Mesendoderm (in vitro differentiated cells): ENCODE results near the gene GRB2.
"Not testable (repeated sequence)": the region's sequence is repeated elsewhere in the genome, so short reads cannot be mapped to it uniquely, and the experiment has no call there.

Experiments used
- DNase-seq: peaks from one replicate; pipeline ENCODE4 v3.0.0; 2013
- H2AK5ac ChIP-seq: 2 replicates; pipeline ENCODE4 v1.6.1; 2013; ENCODE audit warnings: low read length, inconsistent platforms
- H2BK120ac ChIP-seq: 2 replicates; pipeline ENCODE4 v1.6.1; 2013; ENCODE audit warnings: low read depth, mild to moderate bottlenecking, low read length, moderate library complexity, mixed read lengths
- H2BK15ac ChIP-seq: replicated peaks from 2 replicates; pipeline ENCODE4 v1.6.1; 2013; ENCODE audit warnings: low read depth, mild to moderate bottlenecking, moderate library complexity
- H2BK5ac ChIP-seq: 2 replicates; pipeline ENCODE4 v1.6.1; 2013; ENCODE audit warnings: low read length, inconsistent platforms
- H3K18ac ChIP-seq: 2 replicates; pipeline ENCODE4 v1.6.1; 2013; ENCODE audit warnings: mild to moderate bottlenecking, low read length, mixed read lengths
- H3K23ac ChIP-seq: one replicate; pipeline ENCODE4 v1.6.1; 2013; ENCODE audit warnings: low read length
- H3K27ac ChIP-seq: 2 replicates; pipeline ENCODE4 v1.5.1; 2013; ENCODE audit warnings: low read depth, mild to moderate bottlenecking, inconsistent platforms, low read length, moderate library complexity
- H3K27me3 ChIP-seq: 2 replicates; pipeline ENCODE4 v1.6.1; 2013; ENCODE audit warnings: low read length, control low read depth, mild to moderate bottlenecking, inconsistent platforms; ENCODE audit not compliant: insufficient read depth, poor library complexity
- H3K36me3 ChIP-seq: 2 replicates; pipeline ENCODE4 v1.6.1; 2013; ENCODE audit warnings: low read length, inconsistent platforms; ENCODE audit not compliant: control insufficient read depth, insufficient read depth
- H3K4ac ChIP-seq: one replicate; pipeline ENCODE4 v1.6.1; 2013; ENCODE audit warnings: low read depth, mild to moderate bottlenecking, low read length, moderate library complexity
- H3K4me1 ChIP-seq: 2 replicates; pipeline ENCODE4 v1.6.1; 2013; ENCODE audit warnings: low read depth, low read length, inconsistent platforms; ENCODE audit not compliant: control insufficient read depth
- H3K4me2 ChIP-seq: 2 replicates; pipeline ENCODE4 v1.6.1; 2013; ENCODE audit warnings: low read length
- H3K4me3 ChIP-seq: 2 replicates; pipeline ENCODE4 v1.5.1; 2013; ENCODE audit warnings: mild to moderate bottlenecking, low read length
- H3K56ac ChIP-seq: one replicate; pipeline ENCODE4 v1.6.1; 2013; ENCODE audit warnings: low read length
- H3K79me1 ChIP-seq: 2 replicates; pipeline ENCODE4 v1.6.1; 2013; ENCODE audit warnings: low read length, inconsistent platforms
- H3K79me2 ChIP-seq: 2 replicates; pipeline ENCODE4 v1.6.1; 2013; ENCODE audit warnings: mild to moderate bottlenecking, low read length; ENCODE audit not compliant: control insufficient read depth, insufficient read depth
- H3K9ac ChIP-seq: 2 replicates; pipeline ENCODE4 v1.6.1; 2013; ENCODE audit warnings: low read length, inconsistent platforms
- H4K5ac ChIP-seq: one replicate; pipeline ENCODE4 v1.6.1; 2013; ENCODE audit warnings: low read length
- H4K8ac ChIP-seq: one replicate; pipeline ENCODE4 v1.6.1; 2013; ENCODE audit warnings: low read depth, mild to moderate bottlenecking, control low read depth, low read length, moderate library complexity
- WGBS: extraction: QIAGEN DNeasy Blood & Tissue Kit; methylation state at CpG from one replicate; pipeline ENCODE4 v1.1.7; 2013; ENCODE audit warnings: low lambda C conversion rate, missing lambda C conversion rate; ENCODE audit not compliant: insufficient coverage; ENCODE audit errors: extremely low coverage; 5-methylcytosine and 5-hydroxymethylcytosine counted together

The GRB2 gene

GRCh38 chr17:75289115-75289831 lies 116.2 kb downstream of the GRB2 start, which contains the start of gene SLC25A19:
SLC25A19 (minus strand) TSS chr17:75289433; CDS start chr17:75286764, 2,669 bp downstream.
- H3K36me3 ChIP-seq: no peaks in the 10 kb centered on the region
- peak within 1 kb of the TSS; percentile 90 for H3K4me2 ChIP-seq
- no peak within 1 kb of the TSS for H2BK5ac ChIP-seq
- peak within 1 kb of the TSS; percentile 86 for H3K56ac ChIP-seq
- H3K4me1 ChIP-seq: no peaks in the 10 kb centered on the region
- H3K23ac ChIP-seq: no peak within 1 kb of the TSS
- peak within 1 kb of the TSS; percentile 32 for H2BK120ac ChIP-seq
- no peak within 1 kb of the TSS for H3K4ac ChIP-seq
- no peaks in the 10 kb centered on the region for H3K27me3 ChIP-seq
- H2AK5ac ChIP-seq: no peak within 1 kb of the TSS
- no peak within 1 kb of the TSS for H3K27ac ChIP-seq
- peak within 1 kb of the TSS; percentile 50 for H3K4me3 ChIP-seq
- H4K8ac ChIP-seq: no peak within 1 kb of the TSS
- H3K79me2 ChIP-seq: no peaks in the 10 kb centered on the region
- peak within 1 kb of the TSS; percentile 70 for H3K9ac ChIP-seq
- peak within 1 kb of the TSS; percentile 14 for H3K18ac ChIP-seq
- no peak within 1 kb of the TSS for H2BK15ac ChIP-seq
- no CpG with 5 or more reads among the region's 65 CpGs for WGBS
- H3K79me1 ChIP-seq: no peaks in the 10 kb centered on the region
- no peak within 1 kb of the TSS for H4K5ac ChIP-seq
- peak; percentile 100 for DNase-seq

GRCh38 chr17:75288770-75289114 lies 116.7 kb downstream of the GRB2 start:
- peak overlapping the region; percentile 86 for H3K56ac ChIP-seq
- H4K5ac ChIP-seq: no peak overlapping the region
- no peaks in the 10 kb centered on the region for H3K36me3 ChIP-seq
- DNase-seq: peak; percentile 57
- H3K4me1 ChIP-seq: no peaks in the 10 kb centered on the region
- H3K27me3 ChIP-seq: no peaks in the 10 kb centered on the region
- no peak overlapping the region for H2BK120ac ChIP-seq
- no CpG with 5 or more reads among the region's 14 CpGs for WGBS
- H3K4me2 ChIP-seq: peak overlapping the region; percentile 90
- peak overlapping the region; percentile 70 for H3K9ac ChIP-seq
- H3K79me1 ChIP-seq: no peaks in the 10 kb centered on the region
- H2AK5ac ChIP-seq: no peak overlapping the region
- H3K18ac ChIP-seq: no peak overlapping the region
- no peak overlapping the region for H2BK5ac ChIP-seq
- H3K79me2 ChIP-seq: no peaks in the 10 kb centered on the region
- H3K4me3 ChIP-seq: peak overlapping the region; percentile 50
- no peak overlapping the region for H4K8ac ChIP-seq
- H3K4ac ChIP-seq: no peak overlapping the region
- H2BK15ac ChIP-seq: no peak overlapping the region
- H3K23ac ChIP-seq: no peak overlapping the region
- no peak overlapping the region for H3K27ac ChIP-seq

- WGBS: no CpG with 5 or more reads among the region's 2 CpGs
- no peak overlapping the region for H2BK15ac ChIP-seq
- H3K36me3 ChIP-seq: no peaks in the 10 kb centered on the region
- no peak overlapping the region for H3K23ac ChIP-seq
- H3K4me2 ChIP-seq: no peak overlapping the region
- H4K5ac ChIP-seq: no peak overlapping the region
- H2BK5ac ChIP-seq: no peak overlapping the region
- H3K56ac ChIP-seq: no peak overlapping the region
- H3K27ac ChIP-seq: no peak overlapping the region
- H3K27me3 ChIP-seq: no peaks in the 10 kb centered on the region
- no peak overlapping the region for H4K8ac ChIP-seq
- no peak overlapping the region for H2BK120ac ChIP-seq
- H3K4me1 ChIP-seq: no peaks in the 10 kb centered on the region
- H3K4ac ChIP-seq: no peak overlapping the region
- H2AK5ac ChIP-seq: no peak overlapping the region
- no peaks in the 10 kb centered on the region for H3K79me2 ChIP-seq
- H3K4me3 ChIP-seq: no peak overlapping the region
- H3K9ac ChIP-seq: no peak overlapping the region
- no peaks in the 10 kb centered on the region for H3K79me1 ChIP-seq
- H3K18ac ChIP-seq: no peak overlapping the region
- no peak for DNase-seq
These were observed 117.1 kb downstream of the GRB2 start for GRCh38 chr17:75288359-75288758.

- Histone ChIP-seq H3K4me3 (no peak overlapping the region), H3K36me3 (no peaks in the 10 kb centered on the region), H3K4me1 (no peaks in the 10 kb centered on the region)
These were observed 118.3 kb downstream of the GRB2 start for GRCh38 chr17:75287221-75287620.

GRCh38 chr17:75285123-75285522 lies 120.4 kb downstream of the GRB2 start:
- no peak for DNase-seq
- H3K4me2 ChIP-seq: no peak overlapping the region
- no peak overlapping the region for H3K4me3 ChIP-seq
- no peak overlapping the region for H3K9ac ChIP-seq
- H2BK5ac ChIP-seq: no peak overlapping the region
- H3K79me2 ChIP-seq: no peaks in the 10 kb centered on the region
- no peak overlapping the region for H4K8ac ChIP-seq
- H3K23ac ChIP-seq: no peak overlapping the region
- no peak overlapping the region for H2BK15ac ChIP-seq
- H3K18ac ChIP-seq: no peak overlapping the region
- H2BK120ac ChIP-seq: no peak overlapping the region
- no peaks in the 10 kb centered on the region for H3K27me3 ChIP-seq
- no CpG with 5 or more reads among the region's 6 CpGs for WGBS
- H3K4me1 ChIP-seq: no peaks in the 10 kb centered on the region
- no peaks in the 10 kb centered on the region for H3K79me1 ChIP-seq
- H3K36me3 ChIP-seq: no peaks in the 10 kb centered on the region
- no peak overlapping the region for H3K4ac ChIP-seq
- no peak overlapping the region for H4K5ac ChIP-seq
- no peak overlapping the region for H3K56ac ChIP-seq
- H2AK5ac ChIP-seq: no peak overlapping the region
- no peak overlapping the region for H3K27ac ChIP-seq

More at GRCh38 chr17:75287221-75287620, 118.3 kb downstream of the GRB2 start:
- no peak overlapping the region for H3K56ac ChIP-seq
- H3K4ac ChIP-seq: no peak overlapping the region
- no CpG with 5 or more reads among the region's 9 CpGs for WGBS
- no peaks in the 10 kb centered on the region for H3K79me1 ChIP-seq
- no peak overlapping the region for H3K27ac ChIP-seq
- H2BK5ac ChIP-seq: no peak overlapping the region
- H3K79me2 ChIP-seq: no peaks in the 10 kb centered on the region
- no peak overlapping the region for H2BK120ac ChIP-seq
- H3K23ac ChIP-seq: no peak overlapping the region
- H2BK15ac ChIP-seq: no peak overlapping the region
- H2AK5ac ChIP-seq: no peak overlapping the region
- no peak overlapping the region for H3K4me2 ChIP-seq
- no peak overlapping the region for H3K9ac ChIP-seq
- no peak overlapping the region for H3K18ac ChIP-seq
- no peaks in the 10 kb centered on the region for H3K27me3 ChIP-seq
- no peak overlapping the region for H4K5ac ChIP-seq
- no peak overlapping the region for H4K8ac ChIP-seq
- no peak for DNase-seq

- not testable (repeated sequence) for H2BK120ac ChIP-seq, H3K4ac ChIP-seq, H3K27me3 ChIP-seq, H4K8ac ChIP-seq, H3K23ac ChIP-seq, H3K36me3 ChIP-seq, H3K79me2 ChIP-seq, H3K4me1 ChIP-seq, H2BK5ac ChIP-seq, H2AK5ac ChIP-seq, H3K56ac ChIP-seq, H2BK15ac ChIP-seq, H3K4me2 ChIP-seq, H3K27ac ChIP-seq, H3K4me3 ChIP-seq, H4K5ac ChIP-seq, H3K79me1 ChIP-seq, H3K18ac ChIP-seq, H3K9ac ChIP-seq, DNase-seq
- no CpG with 5 or more reads among the region's 4 CpGs for WGBS
These were observed 125.3 kb downstream of the GRB2 start for GRCh38 chr17:75280189-75280588.
